ENCODE results near the gene SCAMP1.

The SCAMP1 gene

DNA sequence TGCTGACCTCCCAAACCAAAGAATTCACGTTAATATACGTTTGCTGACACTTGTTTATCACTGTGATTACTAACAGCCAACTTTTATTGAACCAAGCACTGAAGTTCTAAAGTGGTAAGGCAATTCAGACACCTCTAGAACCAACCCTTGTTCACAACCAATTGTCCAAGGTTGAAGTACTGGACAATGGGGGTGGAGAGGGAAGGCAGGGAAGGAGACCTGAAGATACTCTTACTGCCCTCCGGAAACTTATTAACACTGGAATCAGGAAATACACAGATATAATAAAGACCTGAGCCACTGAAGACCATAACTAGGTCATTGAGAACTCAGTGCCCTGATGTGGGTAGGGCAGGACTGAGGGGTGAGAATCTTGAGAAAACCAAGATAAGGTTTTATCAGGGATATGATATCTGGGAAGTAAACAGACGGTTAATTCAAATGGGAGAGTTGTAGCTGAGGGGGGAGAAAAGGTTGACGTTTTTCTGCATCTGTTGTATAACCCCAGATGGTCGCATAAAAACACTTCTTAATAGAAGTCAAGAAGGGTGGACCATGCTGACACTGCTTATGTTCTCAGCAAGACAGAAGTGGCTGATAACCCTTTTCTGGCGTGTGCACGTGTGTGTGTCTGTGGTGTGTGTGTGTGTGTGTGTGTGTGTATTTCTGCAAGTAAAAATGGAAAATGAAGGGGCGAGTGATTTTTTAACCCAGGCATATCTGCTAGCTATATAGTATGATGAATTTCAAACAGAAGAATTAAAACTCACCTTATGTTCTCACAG, 162.3 kb downstream of the SCAMP1 start:
- TF ChIP-seq, protein P1, sequence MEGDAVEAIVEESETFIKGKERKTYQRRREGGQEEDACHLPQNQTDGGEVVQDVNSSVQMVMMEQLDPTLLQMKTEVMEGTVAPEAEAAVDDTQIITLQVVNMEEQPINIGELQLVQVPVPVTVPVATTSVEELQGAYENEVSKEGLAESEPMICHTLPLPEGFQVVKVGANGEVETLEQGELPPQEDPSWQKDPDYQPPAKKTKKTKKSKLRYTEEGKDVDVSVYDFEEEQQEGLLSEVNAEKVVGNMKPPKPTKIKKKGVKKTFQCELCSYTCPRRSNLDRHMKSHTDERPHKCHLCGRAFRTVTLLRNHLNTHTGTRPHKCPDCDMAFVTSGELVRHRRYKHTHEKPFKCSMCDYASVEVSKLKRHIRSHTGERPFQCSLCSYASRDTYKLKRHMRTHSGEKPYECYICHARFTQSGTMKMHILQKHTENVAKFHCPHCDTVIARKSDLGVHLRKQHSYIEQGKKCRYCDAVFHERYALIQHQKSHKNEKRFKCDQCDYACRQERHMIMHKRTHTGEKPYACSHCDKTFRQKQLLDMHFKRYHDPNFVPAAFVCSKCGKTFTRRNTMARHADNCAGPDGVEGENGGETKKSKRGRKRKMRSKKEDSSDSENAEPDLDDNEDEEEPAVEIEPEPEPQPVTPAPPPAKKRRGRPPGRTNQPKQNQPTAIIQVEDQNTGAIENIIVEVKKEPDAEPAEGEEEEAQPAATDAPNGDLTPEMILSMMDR (IDR thresholded peaks at IDR 0.05; ENCODE audit: low read depth, low read length, missing control alignments), result no peak
- in situ Hi-C loops (cut with HindIII; ENCODE audit: low sequenced_read_pairs), result no loop called here
- H3K4me3 ChIP-seq (ENCODE audit: low read depth, low read length), result no peak overlapping the region
- DNase-seq (ENCODE audit: low read depth), result no peak

DNA sequence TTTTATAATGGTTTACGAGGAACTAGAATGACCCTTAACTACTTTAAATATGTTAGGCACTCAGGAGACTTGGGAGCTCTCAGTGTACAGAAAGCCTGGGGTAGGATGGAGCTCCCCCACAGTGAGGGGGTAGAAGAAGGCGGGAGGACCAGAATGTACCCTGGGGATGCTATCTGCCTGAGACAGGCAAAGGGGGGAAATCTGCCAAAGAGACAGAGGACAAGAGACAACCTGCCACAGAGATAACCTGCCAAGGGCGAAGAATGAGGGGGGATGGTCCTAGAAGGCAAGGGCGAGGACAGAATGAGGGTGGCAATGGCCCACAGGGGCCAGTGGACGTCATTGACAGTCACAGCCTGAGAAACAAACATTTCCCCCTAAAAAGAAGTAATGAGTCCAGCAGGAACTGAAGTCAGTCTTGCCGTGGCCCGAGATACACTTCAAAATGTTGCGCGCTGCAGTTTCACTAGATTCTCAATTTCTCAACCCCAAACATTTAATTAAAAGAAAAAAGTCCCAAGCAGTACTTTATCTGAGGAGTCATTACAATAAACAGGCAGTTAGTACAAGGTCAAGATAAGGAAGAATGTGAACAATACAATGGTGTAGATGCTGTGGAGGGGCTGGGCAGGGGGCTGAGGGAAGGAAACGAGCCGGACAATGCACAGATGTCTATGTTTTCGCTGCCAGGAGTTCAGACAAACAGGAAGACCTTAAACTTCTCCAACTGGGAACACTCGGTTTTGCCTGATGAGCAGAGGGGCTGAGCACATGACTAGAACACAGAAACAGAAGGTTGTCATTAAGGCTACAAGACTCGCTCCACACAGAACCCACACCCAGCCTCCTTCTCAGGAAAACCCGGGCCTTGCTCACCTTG, 163.1 kb downstream of the SCAMP1 start:
- no peak for DNase-seq (ENCODE audit: low read depth)
- in situ Hi-C loops (cut with HindIII; ENCODE audit: low sequenced_read_pairs), result no loop called here
- TF ChIP-seq, protein P1 (IDR thresholded peaks at IDR 0.05; ENCODE audit: low read depth, low read length, missing control alignments), result no peak
- no peak overlapping the region for H3K4me3 ChIP-seq (ENCODE audit: low read depth, low read length)

DNA sequence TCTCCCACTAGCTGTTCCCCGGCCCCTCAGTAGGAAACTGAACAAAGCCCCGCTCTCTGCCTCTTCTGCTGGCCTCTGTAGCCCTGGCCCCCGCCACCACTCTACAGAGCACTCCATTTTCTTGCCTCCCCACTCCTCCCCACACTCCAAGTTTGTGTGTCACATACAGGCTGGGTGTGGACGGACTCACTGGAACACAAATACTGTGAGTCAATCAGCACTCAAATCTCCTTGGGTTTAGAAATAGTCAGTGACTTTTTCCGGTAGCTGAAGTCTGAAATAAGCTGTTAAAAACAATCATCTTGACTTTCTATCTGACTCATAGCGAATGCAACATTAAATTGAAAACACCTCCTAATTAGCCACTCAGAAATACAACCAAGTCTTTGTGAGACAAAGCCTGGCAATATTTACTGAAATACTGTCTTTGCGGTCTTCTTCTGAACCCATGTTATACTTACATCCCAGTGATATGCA, 165.7 kb downstream of the SCAMP1 start:
- H3K4me3 ChIP-seq (ENCODE audit: low read depth, low read length), result no peak overlapping the region
- TF ChIP-seq, protein P1 (IDR thresholded peaks at IDR 0.05; ENCODE audit: low read depth, low read length, missing control alignments), result no peak
- in situ Hi-C loops (cut with HindIII; ENCODE audit: low sequenced_read_pairs), result no loop called here
- DNase-seq (ENCODE audit: low read depth), result no peak

DNA sequence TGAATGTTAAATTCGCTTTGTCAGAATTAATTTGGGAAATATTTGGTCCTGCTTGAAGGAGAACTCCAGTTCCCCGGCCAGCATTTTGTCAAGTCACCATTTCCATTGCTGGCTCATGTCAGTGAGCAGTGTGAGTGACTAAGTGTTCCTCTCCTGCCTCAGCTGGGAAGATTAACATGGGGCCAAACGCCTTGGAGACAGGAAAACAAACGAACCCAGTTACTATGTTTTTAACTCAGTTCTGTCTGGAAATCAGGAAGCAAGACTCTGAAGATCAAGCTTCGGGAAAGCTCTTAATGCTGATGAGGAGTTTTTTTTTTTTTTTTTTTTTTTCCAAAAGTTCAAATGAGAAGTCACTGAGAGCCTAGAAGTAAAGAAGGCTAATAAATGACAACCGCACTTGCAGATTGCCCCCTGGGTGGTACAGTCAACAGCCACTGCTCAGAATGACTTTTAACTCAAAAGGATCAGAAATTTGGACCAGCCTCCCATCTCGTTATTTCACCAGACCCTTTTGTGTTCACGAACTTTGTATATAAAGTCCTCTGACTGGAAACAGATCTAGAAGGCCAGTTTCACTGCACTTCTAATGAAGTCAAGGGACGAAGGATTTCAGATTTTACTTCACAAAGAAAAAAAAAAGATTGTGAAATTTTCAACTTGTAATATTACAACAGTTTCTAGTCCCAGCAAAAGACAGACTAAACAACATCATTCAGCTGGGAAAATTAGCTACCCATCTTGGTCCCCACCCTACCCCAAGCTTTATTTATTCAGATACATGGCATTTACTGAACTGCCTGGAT, 166.8 kb downstream of the SCAMP1 start:
- no peak overlapping the region for H3K4me3 ChIP-seq (ENCODE audit: low read depth, low read length)
- in situ Hi-C loops (cut with HindIII; ENCODE audit: low sequenced_read_pairs), result no loop called here
- peak; percentile 82 for DNase-seq (ENCODE audit: low read depth)
- TF ChIP-seq, protein P1 (IDR thresholded peaks at IDR 0.05; ENCODE audit: low read depth, low read length, missing control alignments), result no peak

DNA sequence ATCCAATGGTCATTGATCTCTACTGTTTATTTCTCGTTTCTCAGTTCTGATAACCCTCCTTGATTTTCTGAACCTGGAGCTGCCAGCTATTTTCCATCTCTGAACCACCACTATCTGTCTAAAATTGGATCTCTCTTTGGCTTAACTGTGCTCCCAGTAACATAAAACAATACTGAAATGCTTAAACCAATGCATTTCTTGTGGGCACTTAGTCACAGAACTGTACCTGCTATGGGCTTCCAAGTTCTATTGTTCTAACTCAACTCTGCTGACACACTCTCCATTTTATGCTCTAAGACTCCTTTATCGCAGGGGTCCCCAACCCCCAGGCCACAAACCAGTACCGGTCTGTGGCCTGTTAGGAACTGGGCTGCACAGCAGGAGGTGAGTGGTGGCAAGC, 167.5 kb downstream of the SCAMP1 start:
- in situ Hi-C loops (cut with HindIII; ENCODE audit: low sequenced_read_pairs), result no loop called here
- no peak overlapping the region for H3K4me3 ChIP-seq (ENCODE audit: low read depth, low read length)
- TF ChIP-seq, protein P1 (IDR thresholded peaks at IDR 0.05; ENCODE audit: low read depth, low read length, missing control alignments), result no peak
- no peak for DNase-seq (ENCODE audit: low read depth)

Measured in astrocyte of the cerebellum (primary cell).